Liver (tissue), 9 donors: ENCODE results near the gene HINT2. TPM values are rescaled to one million over a fixed set of nuclear protein-coding genes. Genes with fewer than 3 reads are reported as not detected.
A peak's percentile ranks its signal among the peaks of the same experiment; 100 is the strongest.

Experiments used
- DNase-seq: peaks from one replicate; pipeline ENCODE4 v3.0.0-alpha.2; 2017; ENCODE audit warnings: low spot score
- H3K27ac ChIP-seq, 2 donors: one replicate each; pipeline ENCODE4 v1.7.0; 2013; ENCODE audit warnings: inconsistent platforms in 2 of 2, low read length in 2 of 2, control low read depth in 1 of 2, low read depth in 1 of 2, mild to moderate bottlenecking in 1 of 2
- H3K27me3 ChIP-seq, 4 donors: one replicate each; pipeline versions ENCODE4 v1.6.1 to v1.7.0; 2013; ENCODE audit warnings: low read length in 3 of 4, inconsistent platforms in 1 of 4, mild to moderate bottlenecking in 1 of 4, moderate library complexity in 1 of 4; ENCODE audit not compliant: control insufficient read depth in 4 of 4, insufficient read depth in 4 of 4
- H3K36me3 ChIP-seq, 4 donors: one replicate each; pipeline versions ENCODE4 v1.6.1 to v1.7.0; 2013; ENCODE audit warnings: low read length in 3 of 4, mild to moderate bottlenecking in 3 of 4, low read depth in 1 of 4, moderate library complexity in 1 of 4; ENCODE audit not compliant: control insufficient read depth in 4 of 4, insufficient read depth in 3 of 4
- H3K4me1 ChIP-seq, 4 donors: one replicate each; pipeline versions ENCODE4 v1.6.1 to v1.7.0; 2013; ENCODE audit warnings: low read length in 3 of 4, mild to moderate bottlenecking in 3 of 4, moderate library complexity in 1 of 4; ENCODE audit not compliant: control insufficient read depth in 4 of 4, insufficient read depth in 4 of 4
- H3K4me3 ChIP-seq, 3 donors: one replicate each; pipeline versions ENCODE4 v1.6.1 to v1.7.0; 2013; ENCODE audit warnings: low read length in 3 of 3, control low read depth in 1 of 3, low read depth in 1 of 3, mild to moderate bottlenecking in 1 of 3
- H3K9ac ChIP-seq, 2 donors: one replicate each; pipeline ENCODE4 v1.7.0; 2013; ENCODE audit warnings: low read length in 2 of 2, mild to moderate bottlenecking in 2 of 2, moderate library complexity in 2 of 2, control low read depth in 1 of 2, low read depth in 1 of 2
- H3K9me3 ChIP-seq, 4 donors: one replicate each; pipeline versions ENCODE4 v1.6.1 to v1.7.0; 2013; ENCODE audit warnings: low read length in 3 of 4; ENCODE audit not compliant: control insufficient read depth in 4 of 4
- EGR1 ChIP-seq, 2 donors: IDR thresholded peaks; 2 replicates each; pipeline ENCODE4 v1.6.1; 2016 to 2018; ENCODE audit warnings: antibody characterized with exemption in 2 of 2, low read depth in 2 of 2
- FOXA1 ChIP-seq: IDR thresholded peaks from 2 replicates; pipeline ENCODE4 v1.6.1; 2016; ENCODE audit warnings: antibody characterized with exemption
- FOXA2 ChIP-seq: IDR thresholded peaks from 2 replicates; pipeline ENCODE4 v1.6.1; 2016; ENCODE audit warnings: antibody characterized with exemption
- GABPA ChIP-seq, 2 donors: IDR thresholded peaks in 1 of 2; conservative IDR thresholded peaks in 1 of 2; 2 replicates each; pipeline ENCODE4 v1.6.1; 2016; ENCODE audit warnings: antibody characterized with exemption in 2 of 2, mild to moderate bottlenecking in 1 of 2, moderate library complexity in 1 of 2
- HNF4A ChIP-seq, 2 donors: conservative IDR thresholded peaks; 2 replicates each; pipeline ENCODE4 v1.6.1; 2016; ENCODE audit warnings: antibody characterized with exemption in 2 of 2, mild to moderate bottlenecking in 2 of 2
- HNF4G ChIP-seq: IDR thresholded peaks from 2 replicates; pipeline ENCODE4 v1.6.1; 2016; ENCODE audit warnings: antibody characterized with exemption
- JUND ChIP-seq, 2 donors: IDR thresholded peaks; 2 replicates each; pipeline ENCODE4 v1.6.1; 2016; ENCODE audit warnings: antibody characterized with exemption in 2 of 2
- NR2F2 ChIP-seq: IDR thresholded peaks from 2 replicates; pipeline ENCODE4 v1.6.1; 2016; ENCODE audit warnings: antibody characterized with exemption
- RAD21 ChIP-seq, 2 donors: IDR thresholded peaks; 2 replicates each; pipeline ENCODE4 v1.6.1; 2016; ENCODE audit warnings: antibody characterized with exemption in 2 of 2, mild to moderate bottlenecking in 2 of 2
- RXRA ChIP-seq, 2 donors: IDR thresholded peaks; 2 replicates each; pipeline ENCODE4 v1.6.1; 2017 to 2018; ENCODE audit warnings: antibody characterized with exemption in 2 of 2, mild to moderate bottlenecking in 1 of 2
- SP1 ChIP-seq: IDR thresholded peaks from 2 replicates; pipeline ENCODE4 v1.6.1; 2018; ENCODE audit warnings: antibody characterized with exemption, mild to moderate bottlenecking
- TAF1 ChIP-seq: conservative IDR thresholded peaks from 2 replicates; pipeline ENCODE4 v1.6.1; 2016; ENCODE audit warnings: antibody characterized with exemption, mild to moderate bottlenecking
- YY1 ChIP-seq: IDR thresholded peaks from 2 replicates; pipeline ENCODE4 v1.6.1; 2016; ENCODE audit warnings: antibody characterized with exemption, mild to moderate bottlenecking
- WGBS: extraction: QIAGEN DNeasy Blood & Tissue Kit; methylation state at CpG from one replicate; pipeline ENCODE4 v1.1.7; 2013; 5-methylcytosine and 5-hydroxymethylcytosine counted together
- polyA plus RNA-seq, 2 donors: library from polyadenylated mRNA; stranded (reverse) in 1 of 2; unstranded in 1 of 2; fragments of 200-250 nt in 1 of 2; fragments of >200 nt in 1 of 2; fragmentation: Nextera tagmentation in 1 of 2; extraction: Ambion mirVana in 1 of 2; gene quantifications; one replicate each; pipeline versions ENCODE4 v1.2.1 to v1.2.3, GENCODE V29; 2013 to 2015
- total RNA-seq, 2 donors: library from RNA; depleted of rRNA; stranded (reverse); fragments of >200 nt; gene quantifications; one replicate each; pipeline ENCODE4 v1.2.3, GENCODE V29; 2014
- TF ChIP-seq, protein P1 (sequence below): IDR thresholded peaks from 2 replicates; pipeline ENCODE4 v1.6.1; 2016; ENCODE audit warnings: antibody characterized with exemption, mild to moderate bottlenecking
- TF ChIP-seq, protein P2 (sequence below): fragments of 150-350 bp; IDR thresholded peaks from 2 replicates; pipeline ENCODE4 v1.5.1; 2017; ENCODE audit warnings: improper control_type of control experiment, low read depth, low read length; ENCODE audit not compliant: missing input control
- TF ChIP-seq, protein P3 (sequence below): IDR thresholded peaks from 2 replicates; pipeline ENCODE4 v1.6.1; 2016; ENCODE audit warnings: antibody characterized with exemption
- TF ChIP-seq, protein P4 (sequence below): IDR thresholded peaks from 2 replicates; pipeline ENCODE4 v1.6.1; 2016; ENCODE audit warnings: antibody characterized with exemption
- TF ChIP-seq, protein P5 (sequence below): IDR thresholded peaks from 2 replicates; pipeline ENCODE4 v1.6.1; 2016; ENCODE audit warnings: antibody characterized with exemption
- donor health status: healthy.
- donor health status: healthy.
- donor health status: healthy.
- donor health status: healthy.
- donor health status: healthy.

Gene HINT2
- total and polyA plus RNA-seq, 4 donors, result 34.3 to 176 (median 76.1) TPM

DNA sequence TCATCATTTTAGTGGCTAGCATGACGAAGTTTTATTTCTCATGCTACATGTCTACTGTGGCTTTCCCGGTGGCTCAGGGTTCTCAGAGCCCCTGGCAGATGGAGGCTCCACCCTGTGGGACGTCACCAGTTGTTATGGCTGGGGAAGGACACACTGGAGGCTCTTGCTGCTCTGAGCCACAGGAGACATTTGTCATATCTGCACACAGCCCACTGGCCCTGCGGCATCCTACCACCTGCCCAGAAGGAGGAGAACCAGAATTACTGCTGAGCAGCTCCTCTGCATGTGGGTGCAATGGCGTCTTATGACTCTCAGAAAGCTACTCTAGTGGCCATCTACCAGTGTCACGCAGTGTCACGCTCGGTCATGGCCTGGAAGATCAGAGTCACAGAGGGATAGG lies 48.7 kb upstream of the HINT2 start:
- DNase-seq, result no peak
- Histone ChIP-seq H3K4me3 (no peak overlapping the region), H3K9ac (no peak overlapping the region), H3K27me3 (peaks cover 0 to 5% (median 0%) of the 10 kb centered on the region in 4 donors), H3K27ac (no peak overlapping the region), H3K4me1 (no peaks in the 10 kb centered on the region), H3K36me3 (no peaks in the 10 kb centered on the region), H3K9me3 (no peaks in the 10 kb centered on the region)
- 78% methylated on average over 8 of the region's 8 CpGs for WGBS
- TF ChIP-seq FOXA1 (no peak), GABPA (IDR thresholded peaks at IDR 0.05 in 1 of 2, conservative IDR thresholded peaks at IDR 0.05 in 1 of 2) (no peak), RXRA (IDR thresholded peaks at IDR 0.05) (no peak), YY1 (no peak), RAD21 (IDR thresholded peaks at IDR 0.05) (no peak), JUND (IDR thresholded peaks at IDR 0.05) (no peak), HNF4G (no peak), EGR1 (IDR thresholded peaks at IDR 0.05; ENCODE audit: low read depth in 2 of 2) (no peak), TAF1 (no peak), HNF4A (conservative IDR thresholded peaks at IDR 0.05) (no peak), NR2F2 (no peak)
- TF ChIP-seq, protein P1, sequence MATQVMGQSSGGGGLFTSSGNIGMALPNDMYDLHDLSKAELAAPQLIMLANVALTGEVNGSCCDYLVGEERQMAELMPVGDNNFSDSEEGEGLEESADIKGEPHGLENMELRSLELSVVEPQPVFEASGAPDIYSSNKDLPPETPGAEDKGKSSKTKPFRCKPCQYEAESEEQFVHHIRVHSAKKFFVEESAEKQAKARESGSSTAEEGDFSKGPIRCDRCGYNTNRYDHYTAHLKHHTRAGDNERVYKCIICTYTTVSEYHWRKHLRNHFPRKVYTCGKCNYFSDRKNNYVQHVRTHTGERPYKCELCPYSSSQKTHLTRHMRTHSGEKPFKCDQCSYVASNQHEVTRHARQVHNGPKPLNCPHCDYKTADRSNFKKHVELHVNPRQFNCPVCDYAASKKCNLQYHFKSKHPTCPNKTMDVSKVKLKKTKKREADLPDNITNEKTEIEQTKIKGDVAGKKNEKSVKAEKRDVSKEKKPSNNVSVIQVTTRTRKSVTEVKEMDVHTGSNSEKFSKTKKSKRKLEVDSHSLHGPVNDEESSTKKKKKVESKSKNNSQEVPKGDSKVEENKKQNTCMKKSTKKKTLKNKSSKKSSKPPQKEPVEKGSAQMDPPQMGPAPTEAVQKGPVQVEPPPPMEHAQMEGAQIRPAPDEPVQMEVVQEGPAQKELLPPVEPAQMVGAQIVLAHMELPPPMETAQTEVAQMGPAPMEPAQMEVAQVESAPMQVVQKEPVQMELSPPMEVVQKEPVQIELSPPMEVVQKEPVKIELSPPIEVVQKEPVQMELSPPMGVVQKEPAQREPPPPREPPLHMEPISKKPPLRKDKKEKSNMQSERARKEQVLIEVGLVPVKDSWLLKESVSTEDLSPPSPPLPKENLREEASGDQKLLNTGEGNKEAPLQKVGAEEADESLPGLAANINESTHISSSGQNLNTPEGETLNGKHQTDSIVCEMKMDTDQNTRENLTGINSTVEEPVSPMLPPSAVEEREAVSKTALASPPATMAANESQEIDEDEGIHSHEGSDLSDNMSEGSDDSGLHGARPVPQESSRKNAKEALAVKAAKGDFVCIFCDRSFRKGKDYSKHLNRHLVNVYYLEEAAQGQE, result no peak
- TF ChIP-seq, protein P2, sequence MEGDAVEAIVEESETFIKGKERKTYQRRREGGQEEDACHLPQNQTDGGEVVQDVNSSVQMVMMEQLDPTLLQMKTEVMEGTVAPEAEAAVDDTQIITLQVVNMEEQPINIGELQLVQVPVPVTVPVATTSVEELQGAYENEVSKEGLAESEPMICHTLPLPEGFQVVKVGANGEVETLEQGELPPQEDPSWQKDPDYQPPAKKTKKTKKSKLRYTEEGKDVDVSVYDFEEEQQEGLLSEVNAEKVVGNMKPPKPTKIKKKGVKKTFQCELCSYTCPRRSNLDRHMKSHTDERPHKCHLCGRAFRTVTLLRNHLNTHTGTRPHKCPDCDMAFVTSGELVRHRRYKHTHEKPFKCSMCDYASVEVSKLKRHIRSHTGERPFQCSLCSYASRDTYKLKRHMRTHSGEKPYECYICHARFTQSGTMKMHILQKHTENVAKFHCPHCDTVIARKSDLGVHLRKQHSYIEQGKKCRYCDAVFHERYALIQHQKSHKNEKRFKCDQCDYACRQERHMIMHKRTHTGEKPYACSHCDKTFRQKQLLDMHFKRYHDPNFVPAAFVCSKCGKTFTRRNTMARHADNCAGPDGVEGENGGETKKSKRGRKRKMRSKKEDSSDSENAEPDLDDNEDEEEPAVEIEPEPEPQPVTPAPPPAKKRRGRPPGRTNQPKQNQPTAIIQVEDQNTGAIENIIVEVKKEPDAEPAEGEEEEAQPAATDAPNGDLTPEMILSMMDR, result no peak
- TF ChIP-seq, protein P3, sequence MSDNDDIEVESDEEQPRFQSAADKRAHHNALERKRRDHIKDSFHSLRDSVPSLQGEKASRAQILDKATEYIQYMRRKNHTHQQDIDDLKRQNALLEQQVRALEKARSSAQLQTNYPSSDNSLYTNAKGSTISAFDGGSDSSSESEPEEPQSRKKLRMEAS, result no peak
- TF ChIP-seq, protein P4, sequence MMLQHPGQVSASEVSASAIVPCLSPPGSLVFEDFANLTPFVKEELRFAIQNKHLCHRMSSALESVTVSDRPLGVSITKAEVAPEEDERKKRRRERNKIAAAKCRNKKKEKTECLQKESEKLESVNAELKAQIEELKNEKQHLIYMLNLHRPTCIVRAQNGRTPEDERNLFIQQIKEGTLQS, result no peak

DNA sequence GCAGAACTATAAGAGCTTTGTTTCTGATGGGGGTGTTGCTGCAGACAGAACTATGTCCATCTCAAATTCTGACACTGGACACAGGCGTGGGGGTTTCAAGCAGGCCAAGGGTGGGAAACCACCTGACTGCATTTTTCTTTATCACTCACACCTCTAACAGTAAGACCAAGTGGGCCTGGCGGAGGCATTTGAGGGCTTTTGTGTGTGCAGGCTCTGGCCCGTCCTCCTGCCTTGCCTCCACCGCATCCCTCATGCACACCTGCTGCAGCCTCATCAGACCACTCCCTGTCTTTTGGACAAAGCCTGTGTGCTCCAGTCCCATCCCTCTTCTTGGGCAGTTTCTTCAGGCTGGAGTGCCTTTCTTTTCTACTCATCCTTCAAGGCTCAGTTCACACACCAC lies 47.5 kb upstream of the HINT2 start:
- peak; percentile 22 for DNase-seq
- no peaks in the 10 kb centered on the region for H3K9me3 ChIP-seq
- no peak overlapping the region for H3K4me3 ChIP-seq
- no peaks in the 10 kb centered on the region for H3K4me1 ChIP-seq
- H3K36me3 ChIP-seq, result no peaks in the 10 kb centered on the region
- WGBS, result 84% methylated on average over 4 of the region's 4 CpGs
- H3K9ac ChIP-seq, result no peak overlapping the region
- H3K27ac ChIP-seq, result no peak overlapping the region
- TF ChIP-seq FOXA2, result no peak
- no peak for TF ChIP-seq EGR1 (IDR thresholded peaks at IDR 0.05; ENCODE audit: low read depth in 2 of 2)
- no peak for TF ChIP-seq YY1
- TF ChIP-seq, protein P5, sequence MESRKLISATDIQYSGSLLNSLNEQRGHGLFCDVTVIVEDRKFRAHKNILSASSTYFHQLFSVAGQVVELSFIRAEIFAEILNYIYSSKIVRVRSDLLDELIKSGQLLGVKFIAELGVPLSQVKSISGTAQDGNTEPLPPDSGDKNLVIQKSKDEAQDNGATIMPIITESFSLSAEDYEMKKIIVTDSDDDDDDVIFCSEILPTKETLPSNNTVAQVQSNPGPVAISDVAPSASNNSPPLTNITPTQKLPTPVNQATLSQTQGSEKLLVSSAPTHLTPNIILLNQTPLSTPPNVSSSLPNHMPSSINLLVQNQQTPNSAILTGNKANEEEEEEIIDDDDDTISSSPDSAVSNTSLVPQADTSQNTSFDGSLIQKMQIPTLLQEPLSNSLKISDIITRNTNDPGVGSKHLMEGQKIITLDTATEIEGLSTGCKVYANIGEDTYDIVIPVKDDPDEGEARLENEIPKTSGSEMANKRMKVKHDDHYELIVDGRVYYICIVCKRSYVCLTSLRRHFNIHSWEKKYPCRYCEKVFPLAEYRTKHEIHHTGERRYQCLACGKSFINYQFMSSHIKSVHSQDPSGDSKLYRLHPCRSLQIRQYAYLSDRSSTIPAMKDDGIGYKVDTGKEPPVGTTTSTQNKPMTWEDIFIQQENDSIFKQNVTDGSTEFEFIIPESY, result no peak
- TF ChIP-seq, protein P3, result no peak
- TF ChIP-seq JUND (IDR thresholded peaks at IDR 0.05), result no peak
- TF ChIP-seq TAF1, result no peak
- no peak for TF ChIP-seq NR2F2
- TF ChIP-seq GABPA (IDR thresholded peaks at IDR 0.05 in 1 of 2, conservative IDR thresholded peaks at IDR 0.05 in 1 of 2), result no peak
- no peak for TF ChIP-seq SP1
- TF ChIP-seq, protein P2, result no peak
- TF ChIP-seq RXRA (IDR thresholded peaks at IDR 0.05), result no peak
- H3K27me3 ChIP-seq, result peaks cover 0 to 5% (median 0%) of the 10 kb centered on the region in 4 donors
